Natural killer cell (primary cell): ENCODE data around the gene ENO3. TPM values are rescaled to one million over a fixed set of nuclear protein-coding genes. Genes with fewer than 3 reads are reported as not detected.
A peak's percentile ranks its signal among the peaks of the same experiment; 100 is the strongest.

Experiments used
- ATAC-seq, 3 donors: fragments of 150-1000 bp in 2 of 3; fragments of 200-7000 bp in 1 of 3; cut with Tn5 transposase; 1 replicate in 1 of 3; 2 replicates in 2 of 3; pipeline ENCODE4 v1.10.0; 2021; ENCODE audit warnings: mild to moderate bottlenecking in 2 of 3, moderate library complexity in 2 of 3
- DNase-seq, 2 donors: peaks; one replicate each; pipeline versions ENCODE4 v3.0.0 to v3.0.0-alpha.2; 2013 to 2021; ENCODE audit warnings: mixed read lengths in 1 of 2
- H3K27ac ChIP-seq: one replicate; pipeline ENCODE4 v1.5.1; 2013; ENCODE audit warnings: mild to moderate bottlenecking, low read length
- H3K27me3 ChIP-seq: one replicate; pipeline ENCODE4 v1.6.1; 2013; ENCODE audit warnings: low read length; ENCODE audit not compliant: control insufficient read depth, insufficient read depth
- H3K36me3 ChIP-seq: one replicate; pipeline ENCODE4 v1.6.1; 2013; ENCODE audit warnings: low read length; ENCODE audit not compliant: control insufficient read depth, insufficient read depth
- H3K4me1 ChIP-seq: one replicate; pipeline ENCODE4 v1.6.1; 2013; ENCODE audit warnings: low read length; ENCODE audit not compliant: control insufficient read depth, insufficient read depth
- H3K4me3 ChIP-seq: one replicate; pipeline ENCODE4 v1.5.1; 2013; ENCODE audit warnings: low read length
- H3K9me3 ChIP-seq: one replicate; pipeline ENCODE4 v1.6.1; 2013; ENCODE audit warnings: low read length; ENCODE audit not compliant: control insufficient read depth, insufficient read depth
- H3K27ac Mint-ChIP-seq, 2 donors: one replicate each; pipeline ENCODE4 v1.8.0; 2022; ENCODE audit warnings: mild to moderate bottlenecking in 2 of 2, mixed read lengths in 2 of 2, moderate library complexity in 1 of 2
- H3K27me3 Mint-ChIP-seq, 2 donors: one replicate each; pipeline ENCODE4 v1.8.0; 2022; ENCODE audit warnings: low read depth in 2 of 2, mixed read lengths in 2 of 2
- H3K36me3 Mint-ChIP-seq: one replicate; pipeline ENCODE4 v1.8.0; 2022; ENCODE audit warnings: mixed read lengths
- H3K4me1 Mint-ChIP-seq, 2 donors: one replicate each; pipeline ENCODE4 v1.8.0; 2022; ENCODE audit warnings: mixed read lengths in 2 of 2
- H3K4me3 Mint-ChIP-seq: one replicate; pipeline ENCODE4 v1.8.0; 2022; ENCODE audit warnings: mild to moderate bottlenecking, moderate library complexity, mixed read lengths
- H3K9me3 Mint-ChIP-seq, 2 donors: one replicate each; pipeline ENCODE4 v1.8.0; 2022; ENCODE audit warnings: mixed read lengths in 2 of 2
- CTCF ChIP-seq: fragments of 200-600 bp; IDR thresholded peaks from one replicate; pipeline ENCODE4 v1.8.0; 2022; ENCODE audit warnings: antibody characterized with exemption
- WGBS: methylation state at CpG from one replicate; pipeline ENCODE4 v1.1.7; 2013; ENCODE audit warnings: missing lambda C conversion rate; ENCODE audit not compliant: insufficient coverage; 5-methylcytosine and 5-hydroxymethylcytosine counted together
- intact Hi-C: fragments of 100-400 bp; cut with micrococcal nuclease; formaldehyde crosslinking; loops from one replicate; pipeline ENCODE4 v1.14.2; 2022
- total RNA-seq, 4 donors: library from RNA; stranded (reverse); fragments of 120-200 nt in 1 of 4; gene quantifications; one replicate each; pipeline versions ENCODE4 v1.2.3 to v1.2.4, GENCODE V29; 2013 to 2022

The ENO3 gene
- total RNA-seq, 3 donors from 2014 or later (not counting 1 experiment from before 2014, with no cell fraction given) = 26.1 to 28.4 (median 26.6) TPM

- 96% methylated on average over 17 of the region's 18 CpGs for WGBS
Observed at GRCh38 chr17:4959261-4959965, 8.5 kb downstream of the ENO3 start.

GRCh38 chr17:4960279-4960922, 9.5 kb downstream of the ENO3 start:
- Mint-ChIP-seq H3K27me3 (no peaks in the 10 kb centered on the region), H3K9me3 (no peaks in the 10 kb centered on the region), H3K4me1 (peaks cover 4 to 9% of the 10 kb centered on the region in 2 donors), H3K27ac (no peak overlapping the region), H3K4me3 (no peak overlapping the region), H3K36me3 (no peaks in the 10 kb centered on the region)
- Histone ChIP-seq H3K27me3 (no peaks in the 10 kb centered on the region), H3K9me3 (no peaks in the 10 kb centered on the region), H3K4me1 (peaks cover 6% of the 10 kb centered on the region), H3K4me3 (no peak overlapping the region), H3K27ac (no peak overlapping the region), H3K36me3 (peaks cover 16% of the 10 kb centered on the region)
- intact Hi-C loops = no loop called here
- WGBS = 98% methylated on average over 8 of the region's 9 CpGs
- no peak for TF ChIP-seq CTCF
- no peak for DNase-seq
- ATAC-seq = no peak

More at GRCh38 chr17:4959261-4959965, 8.5 kb downstream of the ENO3 start:
- no peak for TF ChIP-seq CTCF
- no peak overlapping the region for H3K4me3 ChIP-seq
- no peaks in the 10 kb centered on the region for H3K9me3 ChIP-seq
- H3K27me3 Mint-ChIP-seq = no peaks in the 10 kb centered on the region
- H3K4me1 ChIP-seq = peaks cover 5% of the 10 kb centered on the region
- peaks cover 16% of the 10 kb centered on the region for H3K36me3 ChIP-seq
- no peaks in the 10 kb centered on the region for H3K36me3 Mint-ChIP-seq
- H3K27ac ChIP-seq = no peak overlapping the region
- H3K4me1 Mint-ChIP-seq = peaks cover 0 to 6% of the 10 kb centered on the region in 2 donors
- no peaks in the 10 kb centered on the region for H3K9me3 Mint-ChIP-seq
- intact Hi-C loops = no loop called here
- H3K27me3 ChIP-seq = no peaks in the 10 kb centered on the region
- DNase-seq (no peak), ATAC-seq (no peak)
- no peak overlapping the region for H3K4me3 Mint-ChIP-seq
- H3K27ac Mint-ChIP-seq = no peak overlapping the region

- ATAC-seq = no peak
- Histone ChIP-seq H3K4me3 (no peak overlapping the region), H3K27me3 (no peaks in the 10 kb centered on the region), H3K27ac (no peak overlapping the region), H3K36me3 (peaks cover 14% of the 10 kb centered on the region), H3K9me3 (no peaks in the 10 kb centered on the region), H3K4me1 (peaks cover 32% of the 10 kb centered on the region)
- intact Hi-C loops = no loop called here
- H3K4me1 Mint-ChIP-seq = peaks cover 4 to 13% of the 10 kb centered on the region in 2 donors
- 96% methylated on average over 12 of the region's 15 CpGs for WGBS
- DNase-seq = no peak
- no peaks in the 10 kb centered on the region for H3K9me3 Mint-ChIP-seq
- peak overlapping the region; percentile 17 for H3K4me3 Mint-ChIP-seq
- H3K27me3 Mint-ChIP-seq = no peaks in the 10 kb centered on the region
- no peak for TF ChIP-seq CTCF
- no peak overlapping the region for H3K27ac Mint-ChIP-seq
- no peaks in the 10 kb centered on the region for H3K36me3 Mint-ChIP-seq
Observed at GRCh38 chr17:4965311-4965986, 14.5 kb downstream of the ENO3 start.
